Fibroblast of lung (primary cell): Measurements from ENCODE around the gene NFYA. TPM values are rescaled to one million over a fixed set of nuclear protein-coding genes. Genes with fewer than 3 reads are reported as not detected.

Experiments used
- DNase-seq, 2 donors: peaks; one replicate each; pipeline versions ENCODE4 v3.0.0 to v3.0.0-alpha.2; 2010; ENCODE audit warnings: low read depth in 2 of 2
- H2AFZ ChIP-seq: 2 replicates; pipeline ENCODE4 v1.5.1; 2012; ENCODE audit warnings: low read length, control low read depth, inconsistent platforms
- H3K27ac ChIP-seq: 2 replicates; pipeline ENCODE4 v1.5.1; 2011; ENCODE audit warnings: low read length, control low read depth; ENCODE audit not compliant: insufficient read depth
- H3K27me3 ChIP-seq: 2 replicates; pipeline ENCODE4 v1.5.1; 2011; ENCODE audit warnings: mild to moderate bottlenecking, low read length; ENCODE audit not compliant: control insufficient read depth, insufficient read depth
- H3K36me3 ChIP-seq: 2 replicates; pipeline ENCODE4 v1.5.1; 2011; ENCODE audit warnings: low read length; ENCODE audit not compliant: control insufficient read depth, insufficient read depth
- H3K4me1 ChIP-seq: 2 replicates; pipeline ENCODE4 v1.5.1; 2011; ENCODE audit warnings: low read length; ENCODE audit not compliant: control insufficient read depth, insufficient read depth; ENCODE audit errors: extremely low read depth
- H3K4me2 ChIP-seq: 2 replicates; pipeline ENCODE4 v1.5.1; 2011; ENCODE audit warnings: low read length, control low read depth; ENCODE audit not compliant: insufficient read depth; ENCODE audit errors: extremely low read depth
- H3K4me3 ChIP-seq, 4 experiments: fragments of 200-600 bp in 1 of 4; sonication (generic) in 1 of 4; replicated peaks in 1 of 4; 2 replicates each; pipeline ENCODE4 v1.5.1; 2011 to 2016; ENCODE audit warnings: low read length in 4 of 4, low read depth in 3 of 4, mild to moderate bottlenecking in 3 of 4, control low read depth in 2 of 4, inconsistent platforms in 1 of 4, mixed read lengths in 1 of 4; ENCODE audit not compliant: insufficient read depth in 1 of 4; ENCODE audit errors: control extremely low read depth in 1 of 4
- H3K79me2 ChIP-seq: 2 replicates; pipeline ENCODE4 v1.5.1; 2012; ENCODE audit warnings: mild to moderate bottlenecking, low read length, inconsistent platforms; ENCODE audit not compliant: control insufficient read depth, insufficient read depth
- H3K9ac ChIP-seq: 2 replicates; pipeline ENCODE4 v1.5.1; 2011; ENCODE audit warnings: mild to moderate bottlenecking, low read length, control low read depth; ENCODE audit not compliant: insufficient read depth
- H3K9me3 ChIP-seq: 2 replicates; pipeline ENCODE4 v1.5.1; 2012; ENCODE audit warnings: low read depth, low read length; ENCODE audit not compliant: control insufficient read depth, insufficient read depth
- H4K20me1 ChIP-seq: 2 replicates; pipeline ENCODE4 v1.5.1; 2011; ENCODE audit warnings: low read length; ENCODE audit not compliant: control insufficient read depth, insufficient read depth; ENCODE audit errors: extremely low read depth
- CTCF ChIP-seq, 2 donors: IDR thresholded peaks in 1 of 2; conservative IDR thresholded peaks in 1 of 2; 1 replicate in 1 of 2; 2 replicates in 1 of 2; pipeline ENCODE4 v1.5.1; 2011 to 2012; ENCODE audit warnings: low read length in 2 of 2, control low read depth in 1 of 2, inconsistent platforms in 1 of 2, low read depth in 1 of 2, mild to moderate bottlenecking in 1 of 2
- EZH2 ChIP-seq: IDR thresholded peaks from 2 replicates; pipeline ENCODE4 v1.5.1; 2012; ENCODE audit warnings: low read length, control low read depth, mild to moderate bottlenecking; ENCODE audit errors: missing control alignments
- polyA plus RNA-seq, 2 donors: library from polyadenylated mRNA; depleted of rRNA in 1 of 2; stranded (reverse) in 1 of 2; unstranded in 1 of 2; fragments of >200 nt; gene quantifications; 2 replicates each; pipeline ENCODE4 v1.2.1, GENCODE V29; 2011 to 2012; ENCODE audit warnings: missing spikeins in 1 of 2
- total RNA-seq: library from RNA; depleted of rRNA; stranded (reverse); fragments of >200 nt; gene quantifications from 2 replicates; pipeline ENCODE4 v1.2.1, GENCODE V29; 2014

Gene NFYA
- total and polyA plus RNA-seq, 2 donors (not counting 1 experiment from before 2014, with no cell fraction given) = 6.9 to 14.9 TPM

GRCh38 chr6:41062056-41062455 is 10.7 kb upstream of the NFYA start:
- H3K79me2 ChIP-seq = no peaks in the 10 kb centered on the region
- no peak for TF ChIP-seq EZH2
- TF ChIP-seq CTCF (conservative IDR thresholded peaks at IDR 0.05 in 1 of 2, IDR thresholded peaks at IDR 0.05 in 1 of 2; ENCODE audit: low read depth in 1 of 2, low read length in 2 of 2) = no peak
- no peak for DNase-seq
- no peaks in the 10 kb centered on the region for H3K27me3 ChIP-seq
- no peaks in the 10 kb centered on the region for H3K9me3 ChIP-seq
- no peak overlapping the region for H3K4me3 ChIP-seq
- H3K27ac ChIP-seq = no peak overlapping the region
- no peaks in the 10 kb centered on the region for H4K20me1 ChIP-seq
- H3K4me1 ChIP-seq = no peaks in the 10 kb centered on the region
- H3K36me3 ChIP-seq = no peaks in the 10 kb centered on the region
- no peak overlapping the region for H3K9ac ChIP-seq
- no peak overlapping the region for H3K4me2 ChIP-seq
- no peak overlapping the region for H2AFZ ChIP-seq

- Histone ChIP-seq H3K4me3 (no peak overlapping the region), H3K79me2 (no peaks in the 10 kb centered on the region), H4K20me1 (no peaks in the 10 kb centered on the region), H2AFZ (no peak overlapping the region), H3K27ac (no peak overlapping the region), H3K4me1 (no peaks in the 10 kb centered on the region), H3K9ac (no peak overlapping the region), H3K27me3 (no peaks in the 10 kb centered on the region), H3K4me2 (no peak overlapping the region), H3K36me3 (no peaks in the 10 kb centered on the region), H3K9me3 (no peaks in the 10 kb centered on the region)
- TF ChIP-seq CTCF (conservative IDR thresholded peaks at IDR 0.05 in 1 of 2, IDR thresholded peaks at IDR 0.05 in 1 of 2; ENCODE audit: low read depth in 1 of 2, low read length in 2 of 2) (no peak), EZH2 (no peak)
- no peak for DNase-seq
Measured at GRCh38 chr6:41063884-41064285, 8.9 kb upstream of the NFYA start.

- Histone ChIP-seq H2AFZ (no peak overlapping the region), H3K4me2 (no peak overlapping the region), H3K9me3 (no peaks in the 10 kb centered on the region), H3K4me1 (no peaks in the 10 kb centered on the region), H3K79me2 (no peaks in the 10 kb centered on the region), H3K36me3 (no peaks in the 10 kb centered on the region), H4K20me1 (no peaks in the 10 kb centered on the region), H3K4me3 (no peak overlapping the region), H3K9ac (no peak overlapping the region), H3K27me3 (no peaks in the 10 kb centered on the region), H3K27ac (no peak overlapping the region)
- TF ChIP-seq EZH2 (no peak), CTCF (conservative IDR thresholded peaks at IDR 0.05 in 1 of 2, IDR thresholded peaks at IDR 0.05 in 1 of 2; ENCODE audit: low read depth in 1 of 2, low read length in 2 of 2) (no peak)
- no peak for DNase-seq
Measured at GRCh38 chr6:41064841-41065240, 7.9 kb upstream of the NFYA start.
